GM12874 (cell line): ENCODE measurements around the gene LPCAT2.

ENCODE experiments used
- CTCF ChIP-seq: IDR thresholded peaks from 2 replicates; pipeline ENCODE4 v1.5.1; 2011; ENCODE audit warnings: low read depth, mild to moderate bottlenecking, control low read depth, low read length, moderate library complexity; ENCODE audit not compliant: insufficient read depth

Gene LPCAT2

DNA sequence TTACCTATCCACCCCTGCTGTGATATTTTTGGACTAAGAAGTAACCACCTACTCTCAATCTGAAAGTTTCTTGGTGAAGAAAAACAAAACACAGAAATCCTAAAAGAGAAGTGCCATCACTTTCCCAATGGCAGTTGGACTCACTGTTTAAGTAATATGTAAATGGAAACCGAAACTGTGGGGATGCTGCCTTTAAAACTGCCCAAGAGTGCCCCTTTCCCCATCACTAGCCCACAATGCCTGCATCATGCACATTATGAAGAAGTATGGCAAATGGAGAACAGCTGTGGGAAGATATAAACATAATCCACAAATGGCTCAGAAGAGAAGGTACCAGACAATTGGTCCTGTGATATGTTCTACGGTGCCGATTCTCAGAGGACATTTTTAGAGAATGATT, 113.4 kb downstream of the LPCAT2 start:
- TF ChIP-seq CTCF = no peak

- no peak for TF ChIP-seq CTCF
Observed at GRCh38 chr16:55622930-55623561, 114.2 kb downstream of the LPCAT2 start.

GRCh38 chr16:55623640-55624039, 114.8 kb downstream of the LPCAT2 start:
- no peak for TF ChIP-seq CTCF

GRCh38 chr16:55624696-55625095, 115.8 kb downstream of the LPCAT2 start:
- no peak for TF ChIP-seq CTCF

DNA sequence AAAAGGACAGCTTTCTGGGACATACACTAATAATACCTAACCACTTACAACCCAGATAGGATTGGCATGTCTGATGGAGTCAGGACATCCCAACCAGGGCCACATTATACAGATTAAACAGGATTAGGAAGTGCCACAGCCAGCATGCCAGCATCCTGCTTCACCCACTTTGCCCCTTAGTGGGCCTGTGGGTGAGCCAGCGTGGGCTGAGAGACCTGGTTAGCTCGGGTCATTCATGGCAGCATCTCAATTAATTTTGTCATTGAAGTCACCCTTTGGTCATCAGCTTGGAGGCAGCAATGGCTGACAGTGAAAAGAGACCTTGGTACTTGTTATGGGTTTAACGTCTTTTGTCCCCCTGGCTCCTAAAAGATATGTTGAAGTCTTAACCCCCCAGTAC, 117.0 kb downstream of the LPCAT2 start:
- no peak for TF ChIP-seq CTCF

DNA sequence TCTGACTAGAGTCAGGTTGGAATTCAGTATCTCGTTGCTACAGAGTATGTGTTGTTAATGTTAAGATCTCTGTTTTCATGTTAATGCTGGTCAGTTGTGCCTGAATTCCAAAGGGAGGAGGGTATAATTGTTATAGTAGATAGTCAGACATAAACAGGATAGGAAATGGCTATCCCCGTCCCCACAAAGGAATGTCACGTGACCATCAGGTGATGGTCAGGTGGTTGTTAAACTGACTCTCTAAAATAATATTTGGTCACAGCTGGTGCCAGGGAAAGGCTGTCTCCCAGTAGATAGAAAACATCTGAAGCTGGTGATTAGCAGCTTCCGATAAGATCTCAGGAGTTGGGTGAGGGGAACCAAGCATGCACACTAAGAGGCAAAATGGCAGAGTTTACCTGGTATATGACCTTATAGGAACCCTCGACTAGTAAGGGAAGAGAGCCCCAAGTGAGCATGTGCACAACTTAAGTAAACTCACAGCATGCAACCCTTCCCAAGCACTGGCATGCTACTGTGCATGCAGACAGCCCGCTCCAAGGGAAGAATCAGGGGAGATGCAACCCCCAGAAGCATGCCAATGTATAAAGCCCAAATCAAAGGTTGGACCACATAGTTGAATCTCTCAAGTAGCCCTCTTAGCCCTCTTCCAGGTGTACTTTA, 119.6 kb downstream of the LPCAT2 start:
- TF ChIP-seq CTCF = no peak

DNA sequence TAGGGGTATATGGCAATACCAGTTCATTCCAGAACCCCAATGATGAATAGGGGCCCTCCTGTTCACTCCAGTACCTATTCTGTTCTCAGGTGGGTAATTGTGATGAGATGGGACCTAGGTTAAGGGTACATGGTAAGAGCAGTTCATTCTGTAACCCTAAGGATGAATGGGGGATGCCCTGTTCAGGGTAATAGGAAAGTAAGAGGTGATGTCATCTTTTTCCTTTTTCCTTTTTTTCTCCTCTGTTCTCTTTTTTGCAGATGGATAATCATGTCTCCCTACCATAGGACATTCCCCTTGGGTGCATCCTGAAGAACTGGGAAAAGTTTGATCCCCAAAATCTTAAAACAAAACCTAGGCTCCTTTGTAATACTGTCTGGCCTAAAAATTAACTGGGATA, 121.9 kb downstream of the LPCAT2 start:
- no peak for TF ChIP-seq CTCF
